GM18909 (cell line): ENCODE measurements around the gene ARID5B.
A peak's percentile ranks its signal among the peaks of the same experiment; 100 is the strongest.
"Not testable (repeated sequence)": the region's sequence is repeated elsewhere in the genome, so short reads cannot be mapped to it uniquely, and the experiment has no call there.

Experiments
- ATAC-seq: cut with Tn5 transposase; IDR thresholded peaks from one replicate; pipeline ENCODE4 v1.9.1; 2021; ENCODE audit warnings: mild to moderate bottlenecking; ENCODE audit not compliant: unreplicated experiment, poor library complexity

ARID5B gene

DNA sequence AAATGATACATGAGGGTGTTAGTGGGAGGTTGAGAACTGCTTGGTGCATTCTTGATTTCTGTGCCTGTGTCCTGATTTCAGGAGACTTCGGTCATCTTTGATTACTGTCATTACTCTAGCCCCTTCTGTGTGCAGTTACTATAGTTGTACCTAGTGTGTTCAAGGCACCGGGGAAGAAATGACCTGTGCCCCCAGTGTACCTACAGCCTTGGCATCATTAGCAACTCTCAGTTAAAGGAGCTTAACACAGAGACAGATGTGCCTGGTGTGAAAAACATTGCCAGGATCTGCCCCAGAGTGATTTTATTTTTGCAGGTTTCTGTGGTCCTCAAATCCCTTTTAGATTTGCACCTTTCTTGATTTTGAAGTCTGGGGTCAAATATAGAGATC is 62.2 kb downstream of the ARID5B start:
- ATAC-seq: no peak

DNA sequence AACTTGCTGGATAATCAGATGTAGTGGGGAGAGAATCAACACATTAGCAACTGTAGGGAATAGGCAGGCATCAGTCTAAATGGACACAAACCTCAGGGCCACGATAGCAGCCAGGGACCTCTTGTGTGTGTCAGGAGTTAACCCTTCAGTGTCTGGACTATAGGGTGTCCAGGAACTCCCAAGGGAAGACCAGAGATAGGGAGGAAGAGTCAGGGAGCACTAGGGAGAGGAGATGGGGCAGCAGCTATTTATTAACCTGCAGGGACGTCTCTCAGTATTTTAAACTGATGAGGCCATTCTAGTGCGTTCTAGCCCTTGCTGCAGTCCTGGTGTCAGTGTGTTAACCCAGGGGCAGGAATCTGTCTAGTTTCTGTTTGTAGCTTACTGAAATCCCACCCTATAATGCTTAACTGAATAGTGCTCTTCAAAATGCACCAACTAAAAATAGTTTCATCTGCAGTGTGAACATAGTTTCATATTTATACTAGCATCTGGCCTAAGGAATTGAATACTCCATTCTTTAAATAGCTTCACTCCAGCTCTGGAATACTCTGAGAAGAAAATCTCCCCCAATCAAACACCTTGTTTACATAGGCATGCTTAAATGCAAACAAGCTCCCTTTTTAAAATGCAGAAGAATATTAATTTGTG is 62.7 kb downstream of the ARID5B start:
- ATAC-seq: peak; percentile 38

DNA sequence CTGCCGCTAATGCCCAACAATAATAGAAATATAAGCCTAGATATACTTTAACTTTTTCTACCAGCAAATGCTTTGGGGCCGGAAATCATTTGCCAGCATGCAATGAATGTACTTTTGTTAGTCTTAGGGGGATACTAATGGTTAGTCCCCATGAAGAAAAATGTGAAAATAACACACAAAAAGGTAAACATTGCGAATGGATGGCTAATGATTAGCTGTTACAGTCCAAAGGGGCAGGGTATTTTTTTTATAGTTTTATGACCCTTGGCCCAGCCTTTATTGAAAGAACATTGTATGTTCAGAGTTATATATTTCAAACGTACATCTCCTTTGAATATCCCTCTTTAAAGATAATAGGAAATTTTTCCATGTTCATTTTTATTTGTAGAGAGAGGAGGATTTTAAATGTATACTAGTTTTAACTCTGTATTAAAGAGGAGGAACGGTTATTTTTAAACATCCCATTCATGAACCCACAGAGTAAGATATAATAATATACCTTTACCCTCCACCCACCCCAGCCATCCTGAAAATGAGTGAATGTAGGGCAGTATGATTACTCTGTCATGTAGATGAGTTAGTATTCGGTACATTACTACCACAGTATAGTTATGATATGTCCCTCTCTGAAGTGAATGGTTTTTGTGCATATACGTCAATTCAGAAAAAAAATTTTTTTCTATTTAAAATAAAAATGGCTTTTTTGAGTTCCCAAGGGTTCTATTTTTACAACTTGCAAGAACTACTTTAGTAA is 63.6 kb downstream of the ARID5B start:
- ATAC-seq: no peak

- ATAC-seq: no peak
Measured at GRCh38 chr10:61965703-61966395, 64.3 kb downstream of the ARID5B start.

- ATAC-seq: no peak
Measured at GRCh38 chr10:61967298-61967697, 65.8 kb downstream of the ARID5B start.

- peak; percentile 39 for ATAC-seq
Measured at GRCh38 chr10:61970182-61971002, 68.9 kb downstream of the ARID5B start.

GRCh38 chr10:61971003-61971325 is 69.5 kb downstream of the ARID5B start:
- no peak for ATAC-seq

- no peak for ATAC-seq
Measured at GRCh38 chr10:61973169-61973568, 71.7 kb downstream of the ARID5B start.

- ATAC-seq: no peak
Measured at GRCh38 chr10:61973906-61974305, 72.4 kb downstream of the ARID5B start.

DNA sequence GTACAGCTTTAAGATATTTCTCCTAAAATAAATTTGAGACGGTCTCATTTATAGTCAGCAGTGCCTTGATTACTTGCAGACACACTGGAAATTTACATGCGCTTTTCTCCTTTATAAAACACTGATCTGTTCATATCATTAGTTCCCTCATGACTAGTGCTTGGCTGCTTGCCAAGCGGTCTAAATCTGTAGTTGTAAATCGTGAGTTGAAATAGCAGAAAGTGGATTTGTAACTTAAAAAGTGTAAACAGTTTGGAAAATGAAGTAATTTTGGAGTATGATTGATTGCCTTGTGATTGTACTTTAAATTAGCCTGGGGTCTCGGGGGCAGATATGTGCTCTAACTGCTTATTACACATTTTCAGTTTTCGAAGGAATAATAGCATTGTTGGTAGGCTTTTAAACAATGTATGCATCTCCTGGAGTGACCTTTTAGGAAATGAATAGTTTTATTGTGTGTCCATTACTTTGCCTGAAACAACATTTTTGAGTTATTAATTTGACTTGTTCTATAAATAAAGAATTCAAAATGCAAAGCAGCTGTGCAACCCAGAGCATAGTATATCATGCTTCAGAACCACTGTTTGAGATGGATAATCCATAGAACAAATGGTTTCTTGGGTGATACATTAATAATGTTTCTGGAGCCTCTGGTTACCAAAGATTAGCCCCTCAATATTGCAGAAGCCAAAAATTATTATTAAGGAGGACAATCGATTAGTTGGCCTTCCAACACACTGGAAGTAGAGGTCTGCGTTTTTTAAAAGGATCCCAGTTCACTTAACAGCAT is 73.3 kb downstream of the ARID5B start:
- peak; percentile 29 for ATAC-seq

DNA sequence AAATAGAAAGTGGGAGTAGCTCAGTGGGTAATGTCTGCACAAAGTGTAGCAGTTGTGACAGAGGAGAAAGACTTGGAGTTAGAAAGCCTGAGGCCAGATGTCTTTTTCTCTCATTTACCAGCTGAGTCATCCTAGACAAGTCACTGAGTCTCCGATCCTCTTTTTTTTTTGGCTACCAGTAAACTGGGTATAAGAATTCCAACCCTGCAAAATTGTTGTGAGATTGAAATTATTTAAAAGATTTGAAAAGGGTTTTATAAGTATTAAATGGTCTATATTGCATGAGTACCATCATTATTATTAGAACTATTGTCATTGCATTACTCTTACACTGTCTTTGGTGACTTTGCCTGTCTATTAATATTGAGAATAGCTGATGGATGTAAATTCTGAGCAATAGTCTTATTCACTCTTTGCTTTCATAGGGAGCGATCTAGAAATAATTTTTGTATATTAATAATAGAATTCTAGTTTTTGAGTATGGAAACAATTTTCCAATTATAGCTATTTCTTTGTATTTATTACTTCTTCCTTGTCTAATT is 74.0 kb downstream of the ARID5B start:
- peak; percentile 89 for ATAC-seq

- ATAC-seq: not testable (repeated sequence)
Measured at GRCh38 chr10:61976951-61977721, 75.6 kb downstream of the ARID5B start.

- no peak for ATAC-seq
Measured at GRCh38 chr10:61978965-61979364, 77.5 kb downstream of the ARID5B start.

GRCh38 chr10:61981460-61981859 is 80.0 kb downstream of the ARID5B start:
- ATAC-seq: no peak

- ATAC-seq: no peak
Measured at GRCh38 chr10:61983255-61983654, 81.8 kb downstream of the ARID5B start.

DNA sequence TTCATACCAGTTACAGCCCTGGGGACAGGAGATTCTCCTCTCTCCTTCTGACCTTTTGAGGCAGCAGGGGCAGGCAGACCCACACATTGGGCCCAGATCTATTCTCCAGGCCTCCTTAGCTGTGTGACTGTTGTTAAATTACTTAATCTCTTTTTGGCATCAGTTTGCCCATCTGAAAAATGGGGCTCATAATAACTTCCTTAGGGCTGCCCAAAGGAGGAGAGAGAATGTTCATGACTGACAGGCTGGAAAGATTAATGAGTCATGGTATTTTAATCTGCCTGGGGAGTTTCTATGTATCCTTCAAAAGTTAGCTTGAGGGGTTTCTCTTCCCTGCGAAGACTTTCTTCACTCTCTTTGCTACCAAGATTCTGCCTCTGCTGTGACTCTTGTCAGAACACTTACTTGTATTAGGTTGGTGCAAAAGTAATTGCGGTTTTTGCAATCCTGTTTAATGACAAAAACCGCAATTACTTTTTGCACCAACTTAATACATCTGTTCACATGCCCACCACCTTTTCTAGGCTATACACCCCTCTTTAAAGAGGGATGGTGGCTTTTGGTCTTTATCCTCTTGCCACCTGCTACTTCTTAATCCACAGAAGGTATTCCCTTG is 83.4 kb downstream of the ARID5B start:
- no peak for ATAC-seq

GRCh38 chr10:61985715-61986114 is 84.2 kb downstream of the ARID5B start:
- no peak for ATAC-seq

DNA sequence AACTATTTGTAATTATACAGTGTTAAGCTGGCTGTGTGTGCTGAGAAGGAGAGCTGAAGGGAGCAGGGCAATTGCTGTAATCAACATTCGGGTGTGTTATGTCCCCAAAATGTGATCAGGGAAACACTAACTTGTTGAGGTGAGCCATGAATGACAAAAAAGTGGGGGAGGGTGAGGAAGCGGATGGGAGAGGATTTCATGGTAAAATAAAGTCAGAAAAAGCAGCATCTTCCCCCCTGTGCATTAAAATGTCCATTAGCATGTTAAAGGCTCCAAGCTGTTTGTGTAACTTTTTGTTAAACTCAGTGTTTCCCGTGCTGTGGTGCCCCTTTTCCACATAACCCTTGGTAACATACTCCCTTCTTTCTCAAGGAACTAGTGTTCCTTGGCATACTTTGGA is 84.9 kb downstream of the ARID5B start:
- ATAC-seq: no peak
